Measurements from ENCODE around the gene DRD2.

DNA sequence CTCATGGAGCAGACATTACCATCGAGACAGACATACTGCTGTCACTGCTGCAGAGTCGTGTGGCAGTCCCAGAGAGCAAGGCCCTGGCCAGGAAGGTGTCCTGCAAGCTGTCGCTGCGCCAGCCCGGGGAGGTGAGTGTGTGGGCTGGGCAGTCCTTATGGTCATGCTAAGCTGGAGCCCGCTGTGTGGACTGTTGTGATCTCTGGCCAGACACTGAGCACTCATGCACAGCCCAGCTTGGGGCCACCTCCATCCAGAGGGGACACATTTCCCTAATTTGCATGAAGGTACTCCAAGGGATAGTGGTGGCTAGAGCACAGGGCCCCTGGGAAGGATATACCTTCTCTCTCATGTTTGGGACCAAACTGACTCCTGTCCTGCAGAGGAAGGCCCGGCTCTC lies 78.0 kb downstream of the DRD2 start:
- TF ChIP-seq, protein P1, sequence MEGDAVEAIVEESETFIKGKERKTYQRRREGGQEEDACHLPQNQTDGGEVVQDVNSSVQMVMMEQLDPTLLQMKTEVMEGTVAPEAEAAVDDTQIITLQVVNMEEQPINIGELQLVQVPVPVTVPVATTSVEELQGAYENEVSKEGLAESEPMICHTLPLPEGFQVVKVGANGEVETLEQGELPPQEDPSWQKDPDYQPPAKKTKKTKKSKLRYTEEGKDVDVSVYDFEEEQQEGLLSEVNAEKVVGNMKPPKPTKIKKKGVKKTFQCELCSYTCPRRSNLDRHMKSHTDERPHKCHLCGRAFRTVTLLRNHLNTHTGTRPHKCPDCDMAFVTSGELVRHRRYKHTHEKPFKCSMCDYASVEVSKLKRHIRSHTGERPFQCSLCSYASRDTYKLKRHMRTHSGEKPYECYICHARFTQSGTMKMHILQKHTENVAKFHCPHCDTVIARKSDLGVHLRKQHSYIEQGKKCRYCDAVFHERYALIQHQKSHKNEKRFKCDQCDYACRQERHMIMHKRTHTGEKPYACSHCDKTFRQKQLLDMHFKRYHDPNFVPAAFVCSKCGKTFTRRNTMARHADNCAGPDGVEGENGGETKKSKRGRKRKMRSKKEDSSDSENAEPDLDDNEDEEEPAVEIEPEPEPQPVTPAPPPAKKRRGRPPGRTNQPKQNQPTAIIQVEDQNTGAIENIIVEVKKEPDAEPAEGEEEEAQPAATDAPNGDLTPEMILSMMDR (IDR thresholded peaks at IDR 0.05): no peak
- no peak for TF ChIP-seq POLR2AphosphoS5 (IDR thresholded peaks at IDR 0.05)
- no peak for TF ChIP-seq POLR2A (IDR thresholded peaks at IDR 0.05)

All from upper lobe of left lung (tissue), 4 donors.